ENCODE measurements around the gene MFSD12. TPM values are rescaled to one million over a fixed set of nuclear protein-coding genes. Genes with fewer than 3 reads are reported as not detected.
A peak's percentile ranks its signal among the peaks of the same experiment; 100 is the strongest.

Gene MFSD12
- polyA plus RNA-seq, 1 donor from 2014 or later: 51.9 TPM

DNA sequence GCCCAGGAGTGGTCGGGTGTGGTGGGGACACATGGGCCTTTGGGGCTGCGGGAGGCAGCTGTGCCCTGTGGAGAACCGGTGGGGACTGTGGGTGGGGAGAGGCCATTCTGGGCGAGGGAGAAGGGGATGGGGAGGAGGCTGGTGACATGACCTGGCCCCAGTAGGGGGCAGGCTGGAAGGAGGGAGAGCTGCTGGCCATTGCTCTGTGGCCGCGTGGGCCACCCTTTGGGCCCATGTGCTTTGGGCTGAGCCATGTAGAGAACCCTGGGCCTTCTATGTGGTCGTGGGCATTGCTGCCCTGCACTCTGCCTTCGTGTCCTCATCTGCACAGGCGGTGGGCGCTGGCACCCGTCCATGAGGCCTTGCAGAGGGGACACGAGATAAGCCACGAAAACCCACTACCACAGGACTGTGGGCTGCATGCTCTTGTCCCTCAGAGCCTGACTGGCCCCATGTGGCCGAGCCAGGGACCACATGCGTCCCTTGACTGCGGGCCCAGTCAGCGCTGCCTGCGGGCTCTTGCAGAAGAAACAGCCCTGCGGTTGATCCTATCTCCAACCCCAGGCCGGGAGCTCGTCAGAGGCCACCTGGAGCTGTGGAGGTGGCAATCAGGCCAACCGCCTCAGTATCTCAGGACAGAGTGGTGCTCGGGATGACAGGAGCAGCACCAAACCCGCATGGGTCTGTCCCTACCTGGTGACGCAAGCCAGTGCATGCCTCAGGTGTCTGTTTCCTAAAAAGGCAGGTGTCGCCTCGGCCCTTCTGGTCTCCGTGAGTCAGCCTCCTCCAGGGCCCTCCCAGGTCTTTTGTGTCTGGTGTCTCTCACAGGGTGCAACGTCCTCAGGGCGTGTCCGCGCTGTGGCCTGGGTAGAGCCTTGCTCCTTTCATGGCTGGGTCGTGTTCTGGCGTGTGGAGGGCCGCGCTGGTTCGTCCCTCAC, 37.0 kb downstream of the MFSD12 start:
- H3K4me1 Mint-ChIP-seq: peaks cover 10 to 24% (median 22%) of the 10 kb centered on the region in 3 donors
- H3K4me3 Mint-ChIP-seq: no peak overlapping the region
- H3K9me3 Mint-ChIP-seq: no peaks in the 10 kb centered on the region
- H3K27ac Mint-ChIP-seq: no peak overlapping the region
- no peaks in the 10 kb centered on the region for H3K27me3 Mint-ChIP-seq
- H3K36me3 Mint-ChIP-seq: peaks cover 6% of the 10 kb centered on the region

DNA sequence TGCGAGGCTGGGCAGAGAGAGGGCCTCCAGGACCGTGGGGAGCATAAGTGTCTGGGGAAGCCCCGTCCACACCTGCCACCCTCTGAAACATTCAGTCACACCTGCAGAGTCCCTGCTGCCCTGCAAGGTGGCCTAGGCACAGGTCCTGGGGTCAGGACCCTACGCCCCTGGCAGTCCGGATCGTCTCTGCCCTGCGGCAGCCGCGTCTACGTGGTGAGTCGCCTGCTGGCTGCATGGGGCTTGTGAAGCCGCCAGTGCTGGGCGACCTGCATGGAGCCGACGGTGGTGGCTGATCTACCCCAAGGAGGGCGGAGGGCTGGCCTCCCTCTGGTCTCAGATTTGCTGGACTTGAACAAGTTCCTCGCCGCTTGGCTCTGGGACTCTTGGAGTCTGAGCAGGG, 38.3 kb downstream of the MFSD12 start:
- Mint-ChIP-seq H3K27me3 (no peaks in the 10 kb centered on the region), H3K9me3 (no peaks in the 10 kb centered on the region), H3K4me1 (peaks cover 10 to 28% (median 24%) of the 10 kb centered on the region in 3 donors), H3K27ac (peak overlapping the region in 2 of 3 donors; percentile 71 to 82), H3K36me3 (peaks cover 3% of the 10 kb centered on the region), H3K4me3 (no peak overlapping the region)

DNA sequence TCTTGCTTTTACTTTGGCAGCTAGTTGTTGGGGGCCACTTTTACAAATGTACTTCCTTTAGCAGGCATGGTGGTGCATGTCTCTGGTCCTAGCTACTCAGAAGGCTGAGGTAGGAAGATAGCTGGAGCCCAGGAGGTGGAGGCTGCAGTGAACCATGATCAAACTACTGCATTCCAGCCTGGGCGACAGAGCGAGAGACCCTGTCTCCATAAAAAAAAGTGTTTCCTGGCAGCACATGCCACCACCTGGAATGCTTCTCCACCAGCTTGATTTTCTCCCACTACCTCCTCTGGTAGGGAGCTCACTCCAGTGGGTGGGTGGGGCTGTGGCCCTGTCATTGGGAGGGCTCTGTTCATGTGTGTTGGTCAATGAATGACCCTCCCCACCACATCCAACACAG, 38.7 kb downstream of the MFSD12 start:
- peak overlapping the region in 2 of 4 donors; percentile 17 for H3K4me3 Mint-ChIP-seq
- peak overlapping the region in 2 of 3 donors; percentile 82 to 99 for H3K27ac Mint-ChIP-seq
- no peaks in the 10 kb centered on the region for H3K9me3 Mint-ChIP-seq
- H3K36me3 Mint-ChIP-seq: peaks cover 3% of the 10 kb centered on the region
- H3K4me1 Mint-ChIP-seq: peaks cover 10 to 30% (median 25%) of the 10 kb centered on the region in 3 donors
- no peaks in the 10 kb centered on the region for H3K27me3 Mint-ChIP-seq

DNA sequence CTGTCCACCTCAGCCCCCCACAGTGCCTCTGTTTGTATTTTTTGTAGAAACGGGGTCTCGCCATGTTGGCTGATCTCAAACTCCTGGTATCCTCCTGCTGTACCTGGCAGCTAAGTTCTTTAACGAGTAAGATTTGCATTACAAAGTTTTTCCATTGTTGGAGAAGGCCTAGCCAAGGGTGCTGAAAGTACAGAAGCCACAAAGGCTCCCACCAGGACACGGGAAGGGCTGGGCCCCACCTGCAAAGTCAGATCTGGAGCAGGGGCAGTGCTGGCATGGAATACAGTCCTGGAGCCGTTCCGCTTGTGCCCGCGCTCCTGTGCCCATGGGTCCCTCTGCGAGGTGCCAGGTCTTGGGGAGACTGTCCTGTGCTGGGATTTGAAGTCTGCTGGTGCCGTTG, 39.1 kb downstream of the MFSD12 start:
- Mint-ChIP-seq H3K4me3 (peak overlapping the region in 2 of 4 donors; percentile 17), H3K36me3 (peaks cover 3% of the 10 kb centered on the region), H3K9me3 (no peaks in the 10 kb centered on the region), H3K27me3 (no peaks in the 10 kb centered on the region), H3K27ac (peak overlapping the region in 2 of 3 donors; percentile 82 to 99), H3K4me1 (peaks cover 10 to 31% (median 27%) of the 10 kb centered on the region in 3 donors)

DNA sequence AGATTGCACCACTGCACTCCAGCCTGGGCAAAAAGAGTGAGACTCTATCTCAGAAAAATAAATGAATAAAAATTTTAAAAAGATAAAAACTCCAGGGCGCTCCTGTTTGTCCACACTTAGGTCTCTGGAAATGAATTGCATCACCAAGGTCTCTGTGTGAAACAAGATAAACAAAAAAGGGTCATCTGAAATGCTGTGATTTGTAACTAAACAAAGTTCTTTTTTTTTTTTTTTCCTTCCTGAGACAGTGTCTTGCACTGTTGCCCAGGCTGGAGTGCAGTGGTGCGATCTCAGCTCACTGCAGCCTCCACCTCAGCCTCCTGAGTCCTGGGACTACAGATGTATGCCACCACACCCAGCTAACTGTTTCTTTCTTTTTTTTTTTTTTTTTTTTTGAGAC, 39.7 kb downstream of the MFSD12 start:
- H3K4me3 Mint-ChIP-seq: peak overlapping the region in 1 of 4 donors; percentile 45
- H3K9me3 Mint-ChIP-seq: no peaks in the 10 kb centered on the region
- H3K27me3 Mint-ChIP-seq: no peaks in the 10 kb centered on the region
- H3K36me3 Mint-ChIP-seq: peaks cover 3% of the 10 kb centered on the region
- H3K4me1 Mint-ChIP-seq: peaks cover 10 to 31% (median 27%) of the 10 kb centered on the region in 3 donors
- H3K27ac Mint-ChIP-seq: peak overlapping the region in 2 of 3 donors; percentile 53 to 99

DNA sequence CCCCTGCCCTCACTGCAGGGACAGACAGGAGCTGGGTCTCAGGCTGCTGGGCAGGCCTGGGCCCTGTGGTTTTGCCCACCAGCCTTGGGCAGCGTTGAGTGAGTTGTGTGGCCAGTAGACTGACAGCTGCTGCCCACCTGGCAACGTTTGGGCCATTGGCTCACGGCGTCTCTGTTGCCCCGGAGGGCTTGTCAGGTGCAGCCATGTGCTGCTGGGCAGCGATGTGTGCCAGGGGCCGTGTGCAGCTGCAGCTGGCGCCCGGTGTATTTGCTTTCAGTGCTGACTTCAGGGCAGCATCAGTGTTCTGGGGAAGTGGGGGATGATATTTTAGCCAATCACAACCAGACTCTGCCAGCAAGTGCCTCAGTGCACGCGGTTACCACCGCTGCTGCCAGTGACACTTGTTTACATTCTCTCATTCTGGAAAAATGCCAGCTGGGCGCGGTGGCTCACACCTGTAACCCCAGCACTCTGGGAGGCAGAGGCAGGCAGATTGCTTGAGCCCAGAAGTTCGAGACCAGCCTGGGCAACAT, 40.6 kb downstream of the MFSD12 start:
- Mint-ChIP-seq H3K27ac (peak overlapping the region; percentile 95 to 99 (median 96)), H3K4me1 (peaks cover 10 to 34% (median 24%) of the 10 kb centered on the region in 3 donors), H3K36me3 (peaks cover 3% of the 10 kb centered on the region), H3K27me3 (no peaks in the 10 kb centered on the region), H3K9me3 (no peaks in the 10 kb centered on the region), H3K4me3 (peak overlapping the region in 3 of 4 donors; percentile 49 to 83 (median 69))

DNA sequence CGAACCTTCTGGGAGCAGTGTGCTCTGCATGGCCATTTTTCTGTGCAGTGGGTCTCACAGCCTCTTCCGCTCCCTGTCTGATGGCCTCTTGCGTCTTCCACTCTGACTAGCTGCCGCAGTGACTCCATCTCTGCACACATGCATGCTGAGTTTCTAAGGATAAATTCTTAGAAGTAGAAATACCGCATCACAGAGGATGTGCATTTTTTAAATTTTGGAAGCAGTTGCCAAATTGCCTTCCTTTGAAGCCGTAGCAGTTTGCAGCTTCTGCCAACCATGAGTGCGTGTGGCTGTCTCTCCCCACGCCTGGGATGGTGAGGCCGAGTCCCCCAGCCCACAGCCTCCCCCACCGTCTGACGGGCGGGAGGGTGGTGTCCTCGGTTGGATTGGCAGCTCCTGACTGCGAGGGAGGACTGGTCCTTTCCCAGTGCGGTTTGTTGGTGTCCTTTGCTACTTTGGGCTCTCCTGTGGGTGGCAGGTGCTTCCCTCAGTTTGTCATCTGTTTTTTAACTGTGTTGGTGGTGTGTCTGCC, 41.4 kb downstream of the MFSD12 start:
- Mint-ChIP-seq H3K27me3 (no peaks in the 10 kb centered on the region), H3K4me3 (peak overlapping the region in 2 of 4 donors; percentile 69 to 70), H3K9me3 (no peaks in the 10 kb centered on the region), H3K27ac (peak overlapping the region in 2 of 3 donors; percentile 88 to 99), H3K36me3 (peaks cover 2% of the 10 kb centered on the region), H3K4me1 (peaks cover 10 to 31% (median 21%) of the 10 kb centered on the region in 3 donors)

DNA sequence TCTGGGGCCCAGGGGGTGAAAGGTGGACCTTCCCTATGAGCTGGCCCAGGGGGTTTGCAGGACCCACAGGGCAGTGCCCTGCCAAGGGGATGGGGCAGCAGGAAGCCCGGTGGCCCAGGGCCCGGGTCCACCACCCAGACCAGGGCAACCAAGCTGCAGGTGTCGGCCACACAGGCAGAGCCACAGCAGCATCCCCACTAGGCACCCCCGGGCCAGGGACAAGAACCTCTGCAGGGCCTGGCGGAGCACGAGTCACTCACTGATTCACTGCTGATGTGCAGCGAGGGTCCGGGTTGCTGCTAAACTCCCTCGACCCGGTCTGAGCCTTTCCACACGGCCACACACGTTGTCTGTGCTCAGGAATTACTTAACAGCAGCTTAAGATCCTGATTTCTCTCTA, 42.5 kb downstream of the MFSD12 start:
- no peaks in the 10 kb centered on the region for H3K9me3 Mint-ChIP-seq
- peak overlapping the region in 1 of 3 donors; percentile 71 for H3K27ac Mint-ChIP-seq
- no peaks in the 10 kb centered on the region for H3K27me3 Mint-ChIP-seq
- no peaks in the 10 kb centered on the region for H3K36me3 Mint-ChIP-seq
- H3K4me1 Mint-ChIP-seq: peaks cover 10 to 32% (median 24%) of the 10 kb centered on the region in 3 donors
- no peak overlapping the region for H3K4me3 Mint-ChIP-seq

DNA sequence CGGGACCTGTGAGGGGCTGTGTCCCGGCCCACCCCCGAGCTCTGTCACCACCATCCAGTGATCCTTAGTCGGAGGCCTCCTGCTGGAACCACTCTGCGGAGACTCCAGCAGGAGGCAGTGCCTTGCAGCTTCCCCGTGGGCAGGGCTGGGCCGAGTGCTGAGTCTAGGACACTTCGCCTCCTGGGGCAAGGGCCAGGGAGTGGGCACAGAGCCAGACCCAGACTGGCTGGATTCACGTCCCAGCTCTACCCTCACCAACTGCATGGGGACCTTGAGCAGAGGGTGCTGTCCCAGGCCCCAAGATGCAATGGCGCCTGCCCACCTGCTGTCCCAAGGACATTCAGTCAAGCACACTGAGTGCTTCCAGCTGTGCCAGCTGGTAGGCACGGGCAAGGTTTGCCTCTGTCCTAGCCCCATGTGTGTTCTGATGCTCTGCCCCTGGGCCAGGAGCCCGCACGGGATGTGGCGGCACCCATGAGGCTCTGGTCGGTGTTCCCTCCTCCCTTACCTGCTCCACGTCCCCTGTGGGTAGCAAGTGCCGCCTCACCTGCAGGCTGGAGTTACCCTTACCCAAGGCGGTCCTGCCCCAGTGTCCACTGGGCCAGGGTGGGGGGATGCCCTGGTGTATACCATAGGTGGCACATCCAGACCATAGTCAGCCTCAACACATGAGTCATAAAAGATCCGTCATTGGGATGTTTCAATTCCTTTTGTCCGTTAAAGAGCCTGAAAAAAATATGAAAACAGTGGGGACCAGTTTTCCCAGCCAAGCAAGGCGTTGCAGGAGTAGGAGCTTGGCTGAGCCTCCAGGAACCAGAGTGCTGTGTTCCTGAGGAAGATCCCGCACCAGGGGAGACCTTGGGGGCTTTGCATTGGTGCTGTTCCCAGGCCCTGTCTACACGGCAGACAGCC, 43.9 kb downstream of the MFSD12 start:
- peak overlapping the region in 1 of 3 donors; percentile 48 for H3K27ac Mint-ChIP-seq
- H3K4me3 Mint-ChIP-seq: peak overlapping the region in 2 of 4 donors; percentile 17 to 53

DNA sequence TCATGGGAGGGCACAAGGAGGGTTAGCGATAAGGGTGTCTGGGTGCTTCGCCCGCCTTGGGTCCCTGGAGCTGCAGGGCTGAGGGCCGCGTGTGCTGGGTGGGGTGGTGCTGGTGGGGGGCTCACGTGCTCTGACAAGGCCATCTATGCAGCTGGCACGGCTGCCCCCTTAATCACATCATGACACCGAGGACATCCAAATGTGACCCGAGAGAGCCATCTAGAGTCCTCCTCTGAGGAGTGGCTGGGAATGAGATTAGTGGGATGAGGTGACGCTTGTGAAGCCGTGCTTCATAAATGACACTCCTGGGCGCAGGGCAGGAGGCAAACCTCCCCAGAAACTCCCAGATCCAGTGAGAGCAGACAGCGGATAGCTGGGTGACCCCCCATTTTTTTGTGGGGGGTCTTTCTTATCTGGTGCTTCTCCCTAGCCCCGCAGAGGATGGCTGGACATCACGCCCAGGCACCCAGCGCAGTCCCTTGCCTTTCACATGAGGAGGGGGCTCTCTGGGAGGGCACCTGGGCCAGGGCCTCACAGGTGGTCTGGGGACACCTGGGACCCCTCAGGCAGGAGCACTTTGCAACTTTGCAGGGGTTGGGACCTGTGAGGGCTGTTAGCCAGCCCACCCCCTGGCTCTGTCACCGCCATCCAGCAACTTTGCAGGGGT, 44.7 kb downstream of the MFSD12 start:
- H3K4me3 Mint-ChIP-seq: peak overlapping the region in 1 of 4 donors; percentile 12
- H3K27ac Mint-ChIP-seq: no peak overlapping the region
- H3K36me3 Mint-ChIP-seq: no peaks in the 10 kb centered on the region
- no peaks in the 10 kb centered on the region for H3K27me3 Mint-ChIP-seq
- no peaks in the 10 kb centered on the region for H3K9me3 Mint-ChIP-seq
- peaks cover 21 to 38% (median 24%) of the 10 kb centered on the region in 3 donors for H3K4me1 Mint-ChIP-seq

More for the DNA sequence above, 43.9 kb downstream of the MFSD12 start:
- Mint-ChIP-seq H3K4me1 (peaks cover 18 to 39% (median 23%) of the 10 kb centered on the region in 3 donors), H3K9me3 (no peaks in the 10 kb centered on the region), H3K27me3 (no peaks in the 10 kb centered on the region), H3K36me3 (no peaks in the 10 kb centered on the region)

DNA sequence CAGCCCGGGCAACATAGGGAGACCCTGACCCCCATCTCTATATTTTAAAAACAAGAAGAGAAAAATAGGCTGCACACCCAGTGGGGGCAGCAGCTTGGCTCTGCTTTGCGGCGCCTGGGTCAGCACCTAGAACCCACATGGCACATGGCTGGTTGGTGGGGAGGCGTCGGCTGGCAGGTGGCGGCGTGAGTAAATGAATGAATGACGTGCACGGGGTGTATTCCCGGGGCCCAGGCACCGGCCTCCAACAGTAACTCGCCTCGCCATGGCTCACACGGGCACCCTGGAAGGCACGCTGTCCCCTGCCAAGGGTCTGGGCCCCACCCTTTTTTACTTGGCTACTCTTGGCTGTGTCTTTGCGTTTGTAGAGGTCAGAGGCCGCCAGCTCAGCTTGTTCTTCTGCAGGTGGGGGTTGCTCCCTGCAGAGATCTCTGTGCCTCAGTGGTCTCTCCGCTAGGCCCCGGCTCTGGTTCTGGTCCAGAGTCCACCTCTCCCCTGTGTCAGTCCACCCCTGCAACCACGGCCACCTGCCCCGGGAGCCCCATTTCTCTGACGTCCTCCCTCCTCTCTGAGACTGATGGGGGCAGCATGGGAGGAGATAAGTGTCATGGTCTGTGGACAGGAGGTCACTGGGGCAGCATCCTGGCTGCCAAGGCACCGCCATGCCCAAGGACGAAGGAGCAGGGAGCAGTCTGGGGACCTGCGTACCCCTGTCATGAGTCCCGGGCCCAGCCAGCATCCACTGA, 45.7 kb downstream of the MFSD12 start:
- Mint-ChIP-seq H3K27ac (no peak overlapping the region), H3K9me3 (no peaks in the 10 kb centered on the region), H3K4me3 (peak overlapping the region in 3 of 4 donors; percentile 5 to 88 (median 22)), H3K27me3 (no peaks in the 10 kb centered on the region), H3K4me1 (peaks cover 16 to 36% (median 25%) of the 10 kb centered on the region in 3 donors), H3K36me3 (no peaks in the 10 kb centered on the region)

DNA sequence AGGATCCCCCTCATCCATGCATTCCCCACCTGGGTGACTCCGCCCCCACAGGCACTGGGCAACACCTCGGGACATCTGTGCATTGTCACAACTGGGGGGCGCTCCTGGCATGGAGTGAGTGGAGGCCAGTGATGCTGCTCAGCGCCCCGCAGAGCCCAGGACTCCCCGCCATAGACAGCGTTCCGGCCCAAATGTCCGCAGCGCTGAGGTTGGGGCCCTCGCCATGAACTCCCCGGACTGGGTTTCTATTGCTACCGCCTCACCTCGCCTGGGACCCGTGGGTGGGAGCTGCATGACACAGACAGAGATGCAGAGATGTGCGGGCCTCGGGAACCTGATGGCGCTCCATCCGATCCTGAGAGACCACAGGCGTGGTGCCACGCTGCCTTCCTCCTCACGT, 46.7 kb downstream of the MFSD12 start:
- peaks cover 13 to 29% (median 17%) of the 10 kb centered on the region in 3 donors for H3K4me1 Mint-ChIP-seq

DNA sequence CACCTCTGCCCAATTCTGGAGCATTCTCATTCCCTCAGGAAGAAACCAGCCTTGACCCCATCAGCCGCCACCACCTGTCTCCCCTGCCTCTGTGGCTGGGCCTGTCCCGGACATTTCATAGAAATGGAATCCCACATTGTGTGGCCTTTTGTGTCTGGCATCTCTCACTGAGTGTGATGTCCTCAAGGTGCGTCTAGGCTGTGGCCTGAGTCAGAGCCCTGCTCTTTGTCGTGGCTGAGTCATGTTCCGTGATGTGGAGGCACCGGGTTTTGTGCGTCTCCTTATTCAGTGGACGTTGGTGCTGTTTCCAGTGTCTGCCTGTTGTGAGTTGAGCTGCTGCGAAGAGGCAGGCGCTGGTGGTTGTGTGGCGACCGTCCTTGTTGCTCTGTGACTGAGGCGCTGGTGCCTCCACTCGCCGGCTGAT, 47.8 kb downstream of the MFSD12 start:
- Mint-ChIP-seq H3K9me3 (no peaks in the 10 kb centered on the region), H3K36me3 (no peaks in the 10 kb centered on the region), H3K4me1 (peaks cover 15 to 33% (median 16%) of the 10 kb centered on the region in 3 donors), H3K4me3 (peak overlapping the region in 3 of 4 donors; percentile 65 to 88 (median 88)), H3K27ac (peak overlapping the region; percentile 47 to 91 (median 87)), H3K27me3 (no peaks in the 10 kb centered on the region)

More for the DNA sequence above, 46.7 kb downstream of the MFSD12 start:
- Mint-ChIP-seq H3K27ac (no peak overlapping the region), H3K9me3 (no peaks in the 10 kb centered on the region), H3K4me3 (peak overlapping the region in 1 of 4 donors; percentile 88), H3K36me3 (no peaks in the 10 kb centered on the region), H3K27me3 (no peaks in the 10 kb centered on the region)

All from IgD-negative memory B cell (primary cell).